GM08714 (cell line): Measurements from ENCODE around the gene ANXA4.

Source experiments
- H3K4me3 ChIP-seq: fragments of 200-500 bp; sonication (Bioruptor generic); 2 replicates; pipeline ENCODE4 v1.5.1; 2014; ENCODE audit warnings: mild to moderate bottlenecking, low read length, inconsistent platforms
- ZNF274 ChIP-seq: IDR thresholded peaks from 2 replicates; pipeline ENCODE4 v1.6.1; 2012; ENCODE audit warnings: mild to moderate bottlenecking, low read depth, low read length

Gene ANXA4

GRCh38 chr2:69843993-69844392, 102.1 kb downstream of the ANXA4 start:
- H3K4me3 ChIP-seq: no peak overlapping the region
- no peak for TF ChIP-seq ZNF274

GRCh38 chr2:69844560-69844959, 102.6 kb downstream of the ANXA4 start:
- H3K4me3 ChIP-seq: no peak overlapping the region
- no peak for TF ChIP-seq ZNF274

GRCh38 chr2:69846182-69847067, 104.5 kb downstream of the ANXA4 start:
- no peak for TF ChIP-seq ZNF274
- no peak overlapping the region for H3K4me3 ChIP-seq

- no peak overlapping the region for H3K4me3 ChIP-seq
- no peak for TF ChIP-seq ZNF274
These were observed 105.3 kb downstream of the ANXA4 start for GRCh38 chr2:69847068-69847828.

- no peak for TF ChIP-seq ZNF274
- no peak overlapping the region for H3K4me3 ChIP-seq
These were observed 106.4 kb downstream of the ANXA4 start for GRCh38 chr2:69848186-69848790.

- no peak overlapping the region for H3K4me3 ChIP-seq
- TF ChIP-seq ZNF274: no peak
These were observed 116.3 kb downstream of the ANXA4 start for GRCh38 chr2:69858261-69858660.

GRCh38 chr2:69863298-69863697, 121.4 kb downstream of the ANXA4 start:
- no peak overlapping the region for H3K4me3 ChIP-seq
- TF ChIP-seq ZNF274: no peak
